Astrocyte of the spinal cord (primary cell): ENCODE measurements around the gene MTHFS.
"Not testable (repeated sequence)": the region's sequence is repeated elsewhere in the genome, so short reads cannot be mapped to it uniquely, and the experiment has no call there.

Experiments used
- DNase-seq: peaks from one replicate; pipeline ENCODE4 v3.0.0; 2011; ENCODE audit warnings: low read depth, low spot score
- H3K4me3 ChIP-seq: 2 replicates; pipeline ENCODE4 v1.5.1; 2011; ENCODE audit warnings: low read depth, mild to moderate bottlenecking, low read length, moderate library complexity
- in situ Hi-C: cut with HindIII; loops from 2 replicates; pipeline ENCODE4 v1.10.0; 2017; ENCODE audit warnings: low sequenced_read_pairs
- TF ChIP-seq, protein P1 (sequence below): IDR thresholded peaks from 2 replicates; pipeline ENCODE4 v1.5.1; 2012; ENCODE audit warnings: low read depth, mild to moderate bottlenecking, low read length, inconsistent platforms

MTHFS gene

DNA sequence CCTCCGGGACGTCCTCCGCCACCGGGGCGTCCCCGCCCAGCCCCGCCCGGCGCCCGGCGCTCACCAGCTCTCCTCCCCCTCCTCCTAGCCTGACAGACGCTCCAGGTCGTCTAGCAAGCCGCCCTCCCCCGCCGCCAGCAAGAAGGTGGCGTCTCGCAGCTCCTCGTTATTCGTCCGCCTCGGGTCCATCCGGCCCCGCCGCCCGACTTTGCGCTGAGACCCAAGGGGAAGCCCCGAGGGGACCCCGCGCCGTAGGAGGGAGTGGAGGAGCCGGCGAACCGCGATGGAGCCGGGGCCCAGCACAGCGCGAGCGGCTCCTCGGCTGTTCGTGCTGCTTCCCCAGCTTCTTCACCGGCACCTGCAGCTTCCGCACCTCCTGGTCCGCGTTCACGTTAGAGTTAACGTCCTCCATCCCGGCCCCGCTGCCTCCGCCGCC is 26.3 kb upstream of the MTHFS start:
- in situ Hi-C loops: no loop called here
- TF ChIP-seq, protein P1, sequence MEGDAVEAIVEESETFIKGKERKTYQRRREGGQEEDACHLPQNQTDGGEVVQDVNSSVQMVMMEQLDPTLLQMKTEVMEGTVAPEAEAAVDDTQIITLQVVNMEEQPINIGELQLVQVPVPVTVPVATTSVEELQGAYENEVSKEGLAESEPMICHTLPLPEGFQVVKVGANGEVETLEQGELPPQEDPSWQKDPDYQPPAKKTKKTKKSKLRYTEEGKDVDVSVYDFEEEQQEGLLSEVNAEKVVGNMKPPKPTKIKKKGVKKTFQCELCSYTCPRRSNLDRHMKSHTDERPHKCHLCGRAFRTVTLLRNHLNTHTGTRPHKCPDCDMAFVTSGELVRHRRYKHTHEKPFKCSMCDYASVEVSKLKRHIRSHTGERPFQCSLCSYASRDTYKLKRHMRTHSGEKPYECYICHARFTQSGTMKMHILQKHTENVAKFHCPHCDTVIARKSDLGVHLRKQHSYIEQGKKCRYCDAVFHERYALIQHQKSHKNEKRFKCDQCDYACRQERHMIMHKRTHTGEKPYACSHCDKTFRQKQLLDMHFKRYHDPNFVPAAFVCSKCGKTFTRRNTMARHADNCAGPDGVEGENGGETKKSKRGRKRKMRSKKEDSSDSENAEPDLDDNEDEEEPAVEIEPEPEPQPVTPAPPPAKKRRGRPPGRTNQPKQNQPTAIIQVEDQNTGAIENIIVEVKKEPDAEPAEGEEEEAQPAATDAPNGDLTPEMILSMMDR: no peak
- peak overlapping the region; percentile 86 for H3K4me3 ChIP-seq
- peak; percentile 57 for DNase-seq

DNA sequence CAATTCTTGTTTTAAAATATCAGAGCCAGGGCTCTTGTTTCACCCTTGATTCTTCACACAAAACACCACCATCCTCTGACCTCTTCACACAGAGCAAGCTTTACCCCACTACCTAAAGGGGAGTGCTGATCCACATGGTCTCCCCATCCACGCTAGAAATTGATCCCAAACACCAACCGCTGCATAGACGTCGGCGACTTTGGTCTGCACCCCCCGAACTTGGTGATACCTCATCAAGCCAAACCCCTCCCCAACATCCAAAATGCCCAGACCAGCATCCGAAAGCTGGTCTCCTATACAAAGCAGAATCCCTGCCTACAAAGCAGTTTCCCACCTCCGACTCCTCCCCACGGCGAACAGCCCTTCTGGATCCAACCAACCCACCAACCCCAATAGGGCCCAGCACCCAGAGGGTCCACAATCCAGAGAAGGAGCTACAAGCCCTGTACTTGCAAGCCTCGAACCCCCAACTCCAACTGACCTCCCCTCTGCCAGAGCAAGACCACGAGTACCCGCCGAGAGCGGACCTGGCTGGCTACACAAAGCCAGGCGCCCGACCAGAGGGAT is 25.8 kb upstream of the MTHFS start:
- TF ChIP-seq, protein P1: no peak
- H3K4me3 ChIP-seq: peak overlapping the region; percentile 86
- DNase-seq: no peak
- in situ Hi-C loops: no loop called here

DNA sequence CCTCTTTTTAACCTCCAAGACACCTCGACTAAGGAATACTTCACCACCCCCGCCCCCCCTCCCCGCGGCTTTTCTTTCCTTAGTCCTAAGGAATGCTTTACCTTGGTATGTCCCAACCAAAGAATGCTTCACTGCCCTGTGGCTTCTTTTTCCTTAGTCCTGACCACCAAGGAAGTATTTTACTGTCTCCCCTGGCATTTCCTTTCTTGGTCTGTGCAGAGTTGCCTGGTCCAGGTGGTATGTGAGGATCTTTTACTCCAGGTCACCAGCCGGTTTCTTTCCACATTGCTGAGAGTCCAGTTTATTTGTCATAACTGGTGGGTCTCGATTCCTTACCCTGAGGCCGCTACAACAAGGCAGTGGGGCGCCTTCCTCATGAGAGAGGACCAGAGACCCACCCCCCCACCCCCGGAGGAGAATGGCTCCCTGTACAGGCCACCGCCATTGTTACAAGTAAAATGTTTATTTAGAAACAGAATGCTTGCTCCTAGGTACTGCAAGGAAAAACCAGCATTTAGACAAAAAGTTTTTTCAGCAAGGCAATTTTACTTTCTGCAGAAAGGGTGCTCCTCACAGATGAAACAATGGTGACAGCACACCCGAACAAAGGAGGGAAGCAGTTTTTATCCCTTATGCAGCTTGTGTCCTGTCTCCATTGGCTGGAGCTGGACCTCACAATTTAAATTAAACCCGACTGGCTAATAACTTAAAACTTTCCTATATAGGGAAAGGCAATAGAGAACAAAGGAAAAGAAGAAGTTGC is 23.1 kb upstream of the MTHFS start:
- in situ Hi-C loops: no loop called here
- no peak for DNase-seq
- TF ChIP-seq, protein P1: no peak

DNA sequence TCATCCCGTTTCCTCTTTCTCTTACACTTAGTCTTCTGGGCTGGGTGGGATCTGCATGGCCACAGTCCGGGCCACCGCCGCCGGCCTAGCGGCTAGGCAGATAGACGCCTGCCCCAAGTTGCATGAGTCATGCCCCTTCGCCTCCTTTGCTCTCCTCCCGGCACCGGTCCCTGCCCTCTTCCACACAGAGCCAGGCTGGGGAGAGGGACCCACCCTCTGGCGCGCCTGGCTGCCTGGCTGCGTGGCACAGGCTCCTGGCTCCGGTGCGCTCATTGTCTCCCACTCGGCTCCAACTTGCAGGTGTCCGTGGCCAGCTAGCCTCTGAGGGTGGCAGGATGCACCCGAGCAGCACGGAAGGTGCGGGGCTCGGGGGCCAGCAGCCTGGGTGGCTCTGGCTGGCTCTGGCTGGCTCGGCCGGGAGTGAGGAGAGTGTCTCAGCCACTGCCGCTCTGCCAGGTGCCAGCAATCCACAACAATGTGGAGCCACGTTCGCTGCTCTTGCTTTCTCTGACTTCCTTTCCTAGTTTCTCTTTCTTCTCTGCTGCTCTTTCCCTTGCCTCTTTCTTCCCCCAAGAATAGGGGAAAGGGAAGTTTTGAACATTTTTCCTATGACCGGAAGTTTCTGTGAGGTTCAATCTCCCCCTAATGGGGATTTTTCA is 22.4 kb upstream of the MTHFS start:
- DNase-seq: no peak
- no peak overlapping the region for H3K4me3 ChIP-seq
- TF ChIP-seq, protein P1: no peak
- in situ Hi-C loops: no loop called here

More for the DNA sequence above, 23.1 kb upstream of the MTHFS start:
- no peak overlapping the region for H3K4me3 ChIP-seq

DNA sequence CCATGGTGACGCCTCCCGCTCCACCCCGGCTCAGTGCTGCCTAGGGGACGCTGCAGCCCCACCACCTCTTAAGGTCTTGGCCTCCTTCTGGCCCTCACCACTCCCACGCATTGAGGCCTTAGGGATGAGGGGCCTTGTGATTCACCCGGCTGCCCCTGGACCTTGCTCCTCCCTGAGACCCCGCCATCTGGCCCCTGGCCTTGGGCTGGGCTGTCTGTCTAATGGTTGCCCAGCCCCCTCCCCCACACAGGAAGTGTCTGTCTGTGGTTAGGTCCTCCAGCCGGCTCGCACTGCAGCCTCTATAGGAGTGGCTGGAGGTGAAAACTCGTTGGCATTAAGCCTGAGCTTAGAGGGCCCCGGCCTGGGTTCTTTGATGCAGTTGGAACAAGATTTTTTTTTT is 21.5 kb upstream of the MTHFS start:
- in situ Hi-C loops: no loop called here
- H3K4me3 ChIP-seq: no peak overlapping the region
- TF ChIP-seq, protein P1: no peak
- no peak for DNase-seq

DNA sequence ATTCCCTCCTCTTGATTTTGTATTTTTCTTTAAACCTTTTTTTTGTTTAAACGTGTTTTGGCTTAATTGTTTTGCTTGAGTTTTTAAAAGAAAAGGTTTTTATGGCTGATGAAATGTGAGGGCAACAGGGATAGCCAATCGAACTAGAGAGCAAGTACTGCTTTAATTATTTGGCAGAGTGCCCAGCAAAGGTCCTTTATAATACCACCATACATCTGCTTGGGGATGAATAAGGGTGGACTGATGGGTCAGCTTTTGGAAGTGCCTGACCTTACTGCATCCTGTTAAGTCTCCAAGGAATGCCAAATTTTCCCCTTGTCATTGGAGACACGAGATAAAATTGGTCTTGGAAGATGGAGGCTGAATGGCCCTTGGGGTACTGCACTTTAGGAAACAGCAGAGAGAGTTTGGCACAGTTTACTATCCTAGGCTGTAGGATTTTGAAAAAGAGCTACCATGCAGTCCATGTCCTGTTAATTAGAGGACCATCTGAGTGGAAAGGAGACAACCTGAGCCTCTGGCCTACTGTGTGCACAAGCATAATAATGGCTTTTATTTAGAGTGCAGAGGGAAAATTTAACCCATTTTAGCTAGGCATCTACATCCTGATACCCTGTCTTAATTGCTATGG is 19.8 kb upstream of the MTHFS start:
- no peak overlapping the region for H3K4me3 ChIP-seq
- no peak for DNase-seq
- TF ChIP-seq, protein P1: no peak
- in situ Hi-C loops: no loop called here

DNA sequence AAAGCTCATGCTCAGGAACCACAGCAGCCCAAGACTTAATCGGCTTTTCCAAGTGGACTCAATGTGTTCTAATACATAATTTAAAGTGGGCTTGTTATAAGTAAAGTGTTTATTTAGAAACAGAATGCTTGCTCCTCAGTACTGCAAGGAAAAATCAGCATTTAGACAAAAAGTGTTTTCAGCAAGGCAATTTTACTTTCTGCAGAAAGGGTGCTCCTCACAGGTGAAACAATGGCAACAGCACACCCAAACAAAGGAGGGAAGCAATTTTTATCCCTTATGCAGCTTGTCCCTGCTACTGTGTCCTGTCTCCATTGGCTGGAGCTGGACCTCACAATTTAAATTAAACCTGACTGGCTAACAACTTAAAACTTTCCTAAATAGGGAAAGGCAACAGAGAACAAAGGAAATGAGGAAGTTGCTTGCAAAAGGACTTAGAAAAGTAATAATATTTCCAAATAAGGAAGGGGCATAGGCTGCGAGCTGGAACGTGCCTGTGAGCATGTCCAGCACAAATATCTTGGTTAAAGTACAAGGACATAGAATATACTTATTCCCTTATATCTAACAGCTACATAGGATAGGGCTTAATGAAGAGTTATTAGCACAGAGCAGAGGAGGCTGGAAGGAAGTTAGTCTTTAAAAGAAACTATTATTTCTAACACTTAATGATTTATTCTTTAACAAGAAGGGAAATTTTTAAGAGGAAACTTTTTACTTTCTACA is 19.1 kb upstream of the MTHFS start:
- in situ Hi-C loops, H3K4me3 ChIP-seq, DNase-seq: not testable (repeated sequence)
